ENCODE data around the gene PCDHGA9. TPM values are rescaled to one million over a fixed set of nuclear protein-coding genes. Genes with fewer than 3 reads are reported as not detected.
"Not testable (repeated sequence)": the region's sequence is repeated elsewhere in the genome, so short reads cannot be mapped to it uniquely, and the experiment has no call there.

Gene PCDHGA9
- total RNA-seq, 1 donor from 2014 or later, result 6.9 TPM

DNA sequence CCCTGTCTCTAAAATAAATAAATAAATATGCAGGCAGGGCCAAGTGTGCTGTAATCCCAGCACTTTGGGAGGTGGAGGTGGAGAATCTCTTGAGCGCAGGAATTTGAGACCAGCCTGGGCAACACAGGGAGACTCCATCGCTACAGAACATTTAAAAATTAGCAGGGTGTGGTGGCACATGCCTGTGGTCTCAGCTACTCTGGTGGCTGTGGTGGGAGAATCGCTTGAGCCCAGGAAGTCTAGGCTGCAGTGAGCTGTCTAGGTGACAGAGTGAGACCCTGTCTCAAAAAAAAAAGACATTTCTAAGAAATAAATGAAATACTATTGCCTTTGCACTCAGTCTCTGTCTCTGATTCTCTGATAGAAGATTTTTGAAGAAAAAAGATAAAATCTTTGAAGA lies 9.0 kb downstream of the PCDHGA9 start:
- no peak for FAIRE-seq

DNA sequence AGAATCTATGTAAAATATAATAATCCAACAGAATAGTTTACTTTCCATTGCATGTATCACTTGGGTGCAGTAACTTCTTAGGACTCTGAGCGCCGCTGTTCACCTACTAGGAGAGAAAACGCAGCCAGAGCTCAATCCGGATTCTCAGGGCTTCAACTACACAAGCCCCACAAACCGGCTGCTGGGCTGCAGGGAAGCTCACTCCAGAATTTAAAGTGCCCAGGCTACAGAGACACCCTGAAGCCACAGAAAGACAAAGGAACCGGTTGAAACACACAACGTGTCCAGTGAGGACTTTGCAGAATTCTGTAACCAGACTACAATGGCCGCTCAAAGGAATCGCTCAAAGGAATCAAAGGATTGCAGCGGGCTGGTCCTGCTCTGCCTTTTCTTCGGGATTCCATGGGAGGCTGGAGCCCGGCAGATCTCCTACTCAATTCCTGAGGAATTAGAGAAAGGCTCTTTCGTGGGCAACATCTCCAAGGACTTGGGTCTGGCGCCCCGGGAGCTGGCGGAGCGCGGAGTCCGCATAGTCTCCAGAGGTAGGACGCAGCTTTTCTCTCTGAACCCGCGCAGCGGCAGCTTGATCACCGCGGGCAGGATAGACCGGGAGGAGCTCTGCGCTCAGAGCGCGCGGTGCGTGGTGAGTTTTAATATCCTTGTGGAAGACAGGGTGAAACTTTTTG lies 10.4 kb downstream of the PCDHGA9 start, which contains the start of gene PCDHGA10:
PCDHGA10 (plus strand) TSS at position 134 of the 686 bp plus-strand sequence; CDS start at position 323, 189 bp downstream.
- DNase-seq (ENCODE audit: low spot score in 2 of 2) (no peak), FAIRE-seq (no peak)

More for the DNA sequence above, 9.0 kb downstream of the PCDHGA9 start:
- no peak for DNase-seq (ENCODE audit: low spot score in 2 of 2)

- FAIRE-seq, result no peak
- DNase-seq (ENCODE audit: low spot score in 2 of 2), result no peak
Observed at GRCh38 chr5:141413540-141414069, 11.0 kb downstream of the PCDHGA9 start.

GRCh38 chr5:141414548-141415274 lies 12.1 kb downstream of the PCDHGA9 start:
- not testable (repeated sequence) for FAIRE-seq

GRCh38 chr5:141415275-141415618 lies 12.7 kb downstream of the PCDHGA9 start:
- FAIRE-seq; DNase-seq (ENCODE audit: low spot score in 2 of 2): not testable (repeated sequence)

More at GRCh38 chr5:141414548-141415274, 12.1 kb downstream of the PCDHGA9 start:
- not testable (repeated sequence) for DNase-seq (ENCODE audit: low spot score in 2 of 2)

GRCh38 chr5:141417494-141418172 lies 15.1 kb downstream of the PCDHGA9 start, which contains the start of gene PCDHGB7:
Gene PCDHGB7, plus strand, starts transcription at chr5:141417677. Its CDS starts 183 bp downstream, at chr5:141417860.
- DNase-seq (ENCODE audit: low spot score in 2 of 2), result peak in 1 of 2 donors; percentile 42
- not testable (repeated sequence) for FAIRE-seq

DNA sequence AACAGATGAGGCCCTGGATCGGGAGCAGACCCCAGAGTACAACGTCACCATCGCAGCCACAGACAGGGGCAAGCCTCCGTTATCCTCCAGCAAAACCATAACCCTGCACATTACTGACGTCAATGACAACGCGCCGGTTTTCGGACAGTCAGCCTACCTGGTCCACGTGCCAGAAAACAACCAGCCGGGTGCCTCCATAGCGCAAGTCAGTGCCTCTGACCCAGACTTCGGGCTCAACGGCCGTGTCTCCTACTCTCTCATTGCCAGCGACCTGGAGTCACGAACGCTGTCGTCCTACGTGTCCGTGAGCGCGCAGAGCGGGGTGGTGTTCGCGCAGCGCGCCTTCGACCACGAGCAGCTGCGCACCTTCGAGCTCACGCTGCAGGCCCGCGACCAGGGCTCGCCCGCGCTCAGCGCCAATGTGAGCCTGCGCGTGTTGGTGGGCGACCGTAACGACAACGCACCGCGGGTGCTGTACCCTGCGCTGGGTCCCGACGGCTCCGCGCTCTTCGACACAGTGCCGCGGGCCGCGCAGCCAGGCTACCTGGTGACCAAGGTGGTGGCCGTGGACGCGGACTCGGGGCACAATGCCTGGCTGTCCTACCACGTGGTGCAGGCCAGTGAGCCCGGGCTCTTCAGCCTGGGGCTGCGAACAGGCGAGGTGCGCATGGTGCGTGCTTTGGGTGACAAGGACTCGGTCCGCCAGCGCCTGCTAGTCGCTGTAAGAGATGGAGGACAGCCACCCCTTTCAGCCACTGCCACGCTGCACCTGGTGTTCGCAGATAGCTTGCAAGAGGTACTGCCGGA lies 16.7 kb downstream of the PCDHGA9 start:
- no peak for DNase-seq (ENCODE audit: low spot score in 2 of 2)
- FAIRE-seq, result no peak

DNA sequence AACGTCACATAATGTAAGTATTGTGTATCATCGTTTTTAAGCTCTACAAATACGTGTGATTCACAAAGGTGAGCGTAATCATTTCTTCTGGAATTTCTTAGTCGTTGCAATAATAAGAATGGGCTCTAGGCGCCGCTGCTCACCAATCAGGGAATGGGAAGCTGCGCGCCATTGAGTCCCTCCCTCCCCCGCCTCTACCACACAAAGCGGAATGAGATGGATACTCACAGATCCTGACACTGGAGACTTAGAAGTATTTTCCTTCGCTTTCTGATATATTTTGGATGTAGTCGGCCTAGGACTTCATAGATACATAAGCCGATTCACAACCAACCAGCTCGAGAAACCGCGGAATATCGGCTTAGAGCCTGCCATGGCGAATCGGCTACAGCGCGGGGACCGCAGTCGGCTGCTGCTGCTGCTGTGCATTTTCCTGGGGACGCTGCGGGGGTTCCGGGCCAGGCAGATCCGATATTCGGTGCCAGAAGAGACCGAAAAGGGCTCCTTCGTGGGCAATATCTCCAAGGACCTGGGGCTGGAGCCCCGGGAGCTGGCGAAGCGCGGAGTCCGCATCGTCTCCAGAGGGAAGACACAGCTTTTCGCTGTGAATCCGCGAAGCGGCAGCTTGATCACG lies 18.4 kb downstream of the PCDHGA9 start, which contains the start of gene PCDHGA11:
PCDHGA11 (plus strand) TSS at position 197 of the 634 bp plus-strand sequence; CDS start at position 374, 177 bp downstream.
- FAIRE-seq, result no peak

GRCh38 chr5:141421489-141421855 lies 18.9 kb downstream of the PCDHGA9 start:
- FAIRE-seq, result no peak
- no peak for DNase-seq (ENCODE audit: low spot score in 2 of 2)

More for the DNA sequence above, 18.4 kb downstream of the PCDHGA9 start, which contains the start of gene PCDHGA11:
- no peak for DNase-seq (ENCODE audit: low spot score in 2 of 2)

- no peak for FAIRE-seq
- DNase-seq (ENCODE audit: low spot score in 2 of 2), result no peak
Observed at GRCh38 chr5:141422742-141423291, 20.2 kb downstream of the PCDHGA9 start.

- no peak for FAIRE-seq
Observed at GRCh38 chr5:141427783-141428426, 25.3 kb downstream of the PCDHGA9 start.

GRCh38 chr5:141430332-141431113 lies 27.9 kb downstream of the PCDHGA9 start, which contains the start of gene PCDHGA12:
Gene PCDHGA12, plus strand, starts transcription at chr5:141430507. Its CDS starts 253 bp downstream, at chr5:141430760.
- DNase-seq (ENCODE audit: low spot score in 2 of 2) (peak; percentile 48 to 68), FAIRE-seq (no peak)

More at GRCh38 chr5:141427783-141428426, 25.3 kb downstream of the PCDHGA9 start:
- DNase-seq (ENCODE audit: low spot score in 2 of 2), result no peak

DNA sequence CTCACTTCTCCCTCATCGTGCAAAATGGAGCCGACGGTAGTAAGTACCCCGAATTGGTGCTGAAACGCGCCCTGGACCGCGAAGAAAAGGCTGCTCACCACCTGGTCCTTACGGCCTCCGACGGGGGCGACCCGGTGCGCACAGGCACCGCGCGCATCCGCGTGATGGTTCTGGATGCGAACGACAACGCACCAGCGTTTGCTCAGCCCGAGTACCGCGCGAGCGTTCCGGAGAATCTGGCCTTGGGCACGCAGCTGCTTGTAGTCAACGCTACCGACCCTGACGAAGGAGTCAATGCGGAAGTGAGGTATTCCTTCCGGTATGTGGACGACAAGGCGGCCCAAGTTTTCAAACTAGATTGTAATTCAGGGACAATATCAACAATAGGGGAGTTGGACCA lies 28.7 kb downstream of the PCDHGA9 start:
- DNase-seq (ENCODE audit: low spot score in 2 of 2) (peak in 1 of 2 donors; percentile 23), FAIRE-seq (no peak)

DNA sequence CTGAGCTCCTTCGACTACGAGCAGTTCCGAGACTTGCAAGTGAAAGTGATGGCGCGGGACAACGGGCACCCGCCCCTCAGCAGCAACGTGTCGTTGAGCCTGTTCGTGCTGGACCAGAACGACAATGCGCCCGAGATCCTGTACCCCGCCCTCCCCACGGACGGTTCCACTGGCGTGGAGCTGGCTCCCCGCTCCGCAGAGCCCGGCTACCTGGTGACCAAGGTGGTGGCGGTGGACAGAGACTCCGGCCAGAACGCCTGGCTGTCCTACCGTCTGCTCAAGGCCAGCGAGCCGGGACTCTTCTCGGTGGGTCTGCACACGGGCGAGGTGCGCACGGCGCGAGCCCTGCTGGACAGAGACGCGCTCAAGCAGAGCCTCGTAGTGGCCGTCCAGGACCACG lies 29.7 kb downstream of the PCDHGA9 start:
- DNase-seq (ENCODE audit: low spot score in 2 of 2); FAIRE-seq: not testable (repeated sequence)

- DNase-seq (ENCODE audit: low spot score in 2 of 2); FAIRE-seq: not testable (repeated sequence)
Observed at GRCh38 chr5:141432726-141433125, 30.1 kb downstream of the PCDHGA9 start.

DNA sequence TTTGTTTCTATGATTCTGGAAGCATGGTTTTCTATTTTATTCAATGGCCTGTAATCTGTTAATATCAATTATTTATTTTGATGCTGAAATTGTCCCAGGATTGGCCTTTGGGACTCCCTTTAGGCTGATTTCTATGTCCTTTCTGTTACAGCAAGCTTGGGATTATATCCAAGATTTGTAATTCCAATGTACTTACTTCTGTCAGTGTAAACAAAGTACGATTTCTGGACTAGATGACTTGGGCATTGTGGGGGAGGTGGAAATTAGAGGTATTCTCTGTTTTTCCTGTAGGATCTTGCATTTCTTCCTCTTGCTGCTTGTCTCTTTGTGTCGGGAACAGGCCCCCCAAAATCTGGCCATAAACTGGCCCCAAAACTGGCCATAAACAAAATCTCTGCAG lies 31.4 kb downstream of the PCDHGA9 start:
- DNase-seq (ENCODE audit: low spot score in 2 of 2) (no peak), FAIRE-seq (no peak)

DNA sequence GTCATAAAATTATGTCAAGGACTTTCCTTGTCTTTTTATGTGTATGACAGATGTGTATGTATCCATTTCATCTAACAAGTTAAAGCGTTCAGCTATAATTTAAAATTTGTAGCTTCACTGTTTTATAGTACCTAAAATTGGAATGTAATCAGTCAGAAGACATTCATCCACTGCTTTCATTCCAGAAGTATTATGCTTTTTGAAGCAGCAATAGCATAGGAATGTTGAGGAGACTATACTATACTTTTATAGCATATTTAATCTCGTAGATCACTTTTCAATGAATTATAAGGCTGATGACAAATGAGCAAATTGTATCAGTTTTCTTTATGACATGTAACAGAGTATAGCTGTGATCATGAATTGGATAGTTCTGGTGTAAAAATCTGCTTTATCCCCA lies 34.6 kb downstream of the PCDHGA9 start:
- no peak for FAIRE-seq
- DNase-seq (ENCODE audit: low spot score in 2 of 2), result no peak

All from frontal cortex (tissue), 4 donors.